ENCODE results near the gene GJB1. TPM values are rescaled to one million over a fixed set of nuclear protein-coding genes. Genes with fewer than 3 reads are reported as not detected.

GJB1 gene
- total and polyA plus RNA-seq, 9 of the 15 experiments (the other 6 are each of a cell fraction or from before 2014, with no cell fraction given): 0.11 TPM; not detected in 8

GRCh38 chrX:71199252-71200008, 23.6 kb upstream of the GJB1 start:
- Histone ChIP-seq H3K27me3 (ENCODE audit: control insufficient read depth in 2 of 2, insufficient read depth in 2 of 2, low read length in 2 of 2) (no peaks in the 10 kb centered on the region), H3K9me1 (ENCODE audit: control insufficient read depth, insufficient read depth, low read length) (no peaks in the 10 kb centered on the region), H3K36me3 (ENCODE audit: control insufficient read depth, insufficient read depth, low read length) (no peaks in the 10 kb centered on the region), H3K9me3 (replicated peaks; ENCODE audit: control insufficient read depth, insufficient read depth, low read depth, low read length) (no peaks in the 10 kb centered on the region), H2AFZ (ENCODE audit: low read depth, low read length) (no peak overlapping the region), H3K79me2 (ENCODE audit: control insufficient read depth, insufficient read depth, low read length) (no peaks in the 10 kb centered on the region), H3K9ac (ENCODE audit: insufficient read depth in 1 of 2, low read depth in 2 of 2, low read length in 2 of 2) (no peak overlapping the region), H4K20me1 (replicated peaks; ENCODE audit: control insufficient read depth, insufficient read depth, low read length) (no peaks in the 10 kb centered on the region), H3K27ac (ENCODE audit: extremely low read depth, low read depth, low read length) (no peak overlapping the region), H3K4me1 (replicated peaks in 1 of 2; ENCODE audit: control insufficient read depth in 2 of 2, insufficient read depth in 2 of 2, low read length in 2 of 2) (no peaks in the 10 kb centered on the region; a peak in 1 of 5 replicates), H3K4me2 (ENCODE audit: insufficient read depth, low read length) (no peak overlapping the region), H3K4me3 (no peak overlapping the region)
- BruUV-seq (replicated peaks): no TSS peak
- WGBS (ENCODE audit: insufficient coverage, low coverage, missing lambda C conversion rate): 43% methylated on average over 6 of the region's 7 CpGs
- ChIA-PET POLR2A (no interaction called here), CTCF (ENCODE audit: low intra/inter-chr PET ratio) (no interaction called here)
- intact Hi-C loops (cut with micrococcal nuclease): no loop called here
- no peak for DNase-seq (ENCODE audit: extremely low read depth in 1 of 4, low spot score in 3 of 4)
- no peak for FAIRE-seq
- TF ChIP-seq HDAC2 (IDR thresholded peaks at IDR 0.05) (no peak), GATA2 (CRISPR knock-in tag; IDR thresholded peaks at IDR 0.05) (no peak)
- in situ Hi-C loops (cut with MboI): no loop called here
- ATAC-seq: no peak

GRCh38 chrX:71210816-71211215, 12.2 kb upstream of the GJB1 start:
- no peaks in the 10 kb centered on the region for H4K20me1 ChIP-seq (replicated peaks; ENCODE audit: control insufficient read depth, insufficient read depth, low read length)
- H3K4me1 ChIP-seq (replicated peaks in 1 of 2; ENCODE audit: control insufficient read depth in 2 of 2, insufficient read depth in 2 of 2, low read length in 2 of 2): no peaks in the 10 kb centered on the region; a peak in 1 of 5 replicates
- 31% methylated on average over 3 of the region's 3 CpGs for WGBS (ENCODE audit: insufficient coverage, low coverage, missing lambda C conversion rate)
- in situ Hi-C loops (cut with MboI) (no loop called here), intact Hi-C loops (cut with micrococcal nuclease) (no loop called here)
- no peaks in the 10 kb centered on the region for H3K36me3 ChIP-seq (ENCODE audit: control insufficient read depth, insufficient read depth, low read length)
- H3K9ac ChIP-seq (ENCODE audit: insufficient read depth in 1 of 2, low read depth in 2 of 2, low read length in 2 of 2): no peak overlapping the region
- ChIA-PET POLR2A (interaction anchor here (0.6 to 0.7 kb wide), 2 partner anchors 59 to 110 kb away, joined by 3 to 4 read pairs; no protein-coding TSS in a partner anchor), CTCF (ENCODE audit: low intra/inter-chr PET ratio) (no interaction called here)
- no peak overlapping the region for H3K27ac ChIP-seq (ENCODE audit: extremely low read depth, low read depth, low read length)
- no peak overlapping the region for H2AFZ ChIP-seq (ENCODE audit: low read depth, low read length)
- BruUV-seq (replicated peaks): no TSS peak
- H3K9me1 ChIP-seq (ENCODE audit: control insufficient read depth, insufficient read depth, low read length): no peaks in the 10 kb centered on the region
- peaks cover 0 to 24% of the 10 kb centered on the region in 2 experiments; a peak in 3 of 5 replicates for H3K27me3 ChIP-seq (ENCODE audit: control insufficient read depth in 2 of 2, insufficient read depth in 2 of 2, low read length in 2 of 2)
- no peaks in the 10 kb centered on the region for H3K9me3 ChIP-seq (replicated peaks; ENCODE audit: control insufficient read depth, insufficient read depth, low read depth, low read length)
- ATAC-seq (no peak), FAIRE-seq (no peak), DNase-seq (ENCODE audit: extremely low read depth in 1 of 4, low spot score in 3 of 4) (no peak)
- H3K4me3 ChIP-seq: no peak overlapping the region
- no peaks in the 10 kb centered on the region for H3K79me2 ChIP-seq (ENCODE audit: control insufficient read depth, insufficient read depth, low read length)
- no peak overlapping the region for H3K4me2 ChIP-seq (ENCODE audit: insufficient read depth, low read length)
- no peak for TF ChIP-seq PREB (CRISPR knock-in tag; IDR thresholded peaks at IDR 0.05)
- no peak for TF ChIP-seq COPS2 (conservative IDR thresholded peaks at IDR 0.05)
- no peak for TF ChIP-seq POU5F1 (IDR thresholded peaks at IDR 0.05; ENCODE audit: borderline replicate concordance, low read depth, low read length, partially characterized antibody)

All from K562 (cell line).